Liver (tissue), 9 donors: Measurements from ENCODE around the gene MAPK11. TPM values are rescaled to one million over a fixed set of nuclear protein-coding genes. Genes with fewer than 3 reads are reported as not detected.
A peak's percentile ranks its signal among the peaks of the same experiment; 100 is the strongest.

Experiments
- DNase-seq: peaks from one replicate; pipeline ENCODE4 v3.0.0-alpha.2; 2017; ENCODE audit warnings: low spot score
- H3K27ac ChIP-seq, 2 donors: one replicate each; pipeline ENCODE4 v1.7.0; 2013; ENCODE audit warnings: inconsistent platforms in 2 of 2, low read length in 2 of 2, control low read depth in 1 of 2, low read depth in 1 of 2, mild to moderate bottlenecking in 1 of 2
- H3K27me3 ChIP-seq, 4 donors: one replicate each; pipeline versions ENCODE4 v1.6.1 to v1.7.0; 2013; ENCODE audit warnings: low read length in 3 of 4, inconsistent platforms in 1 of 4, mild to moderate bottlenecking in 1 of 4, moderate library complexity in 1 of 4; ENCODE audit not compliant: control insufficient read depth in 4 of 4, insufficient read depth in 4 of 4
- H3K36me3 ChIP-seq, 4 donors: one replicate each; pipeline versions ENCODE4 v1.6.1 to v1.7.0; 2013; ENCODE audit warnings: low read length in 3 of 4, mild to moderate bottlenecking in 3 of 4, low read depth in 1 of 4, moderate library complexity in 1 of 4; ENCODE audit not compliant: control insufficient read depth in 4 of 4, insufficient read depth in 3 of 4
- H3K4me1 ChIP-seq, 4 donors: one replicate each; pipeline versions ENCODE4 v1.6.1 to v1.7.0; 2013; ENCODE audit warnings: low read length in 3 of 4, mild to moderate bottlenecking in 3 of 4, moderate library complexity in 1 of 4; ENCODE audit not compliant: control insufficient read depth in 4 of 4, insufficient read depth in 4 of 4
- H3K4me3 ChIP-seq, 3 donors: one replicate each; pipeline versions ENCODE4 v1.6.1 to v1.7.0; 2013; ENCODE audit warnings: low read length in 3 of 3, control low read depth in 1 of 3, low read depth in 1 of 3, mild to moderate bottlenecking in 1 of 3
- H3K9ac ChIP-seq, 2 donors: one replicate each; pipeline ENCODE4 v1.7.0; 2013; ENCODE audit warnings: low read length in 2 of 2, mild to moderate bottlenecking in 2 of 2, moderate library complexity in 2 of 2, control low read depth in 1 of 2, low read depth in 1 of 2
- H3K9me3 ChIP-seq, 4 donors: one replicate each; pipeline versions ENCODE4 v1.6.1 to v1.7.0; 2013; ENCODE audit warnings: low read length in 3 of 4; ENCODE audit not compliant: control insufficient read depth in 4 of 4
- ATF3 ChIP-seq: IDR thresholded peaks from 2 replicates; pipeline ENCODE4 v1.6.1; 2016; ENCODE audit warnings: antibody characterized with exemption
- CTCF ChIP-seq: fragments of 150-350 bp; IDR thresholded peaks from 2 replicates; pipeline ENCODE4 v1.5.1; 2017; ENCODE audit warnings: improper control_type of control experiment, low read depth, low read length; ENCODE audit not compliant: missing input control
- EGR1 ChIP-seq, 2 donors: IDR thresholded peaks; 2 replicates each; pipeline ENCODE4 v1.6.1; 2016 to 2018; ENCODE audit warnings: antibody characterized with exemption in 2 of 2, low read depth in 2 of 2
- FOXA1 ChIP-seq: IDR thresholded peaks from 2 replicates; pipeline ENCODE4 v1.6.1; 2016; ENCODE audit warnings: antibody characterized with exemption
- FOXA2 ChIP-seq: IDR thresholded peaks from 2 replicates; pipeline ENCODE4 v1.6.1; 2016; ENCODE audit warnings: antibody characterized with exemption
- GABPA ChIP-seq, 2 donors: IDR thresholded peaks in 1 of 2; conservative IDR thresholded peaks in 1 of 2; 2 replicates each; pipeline ENCODE4 v1.6.1; 2016; ENCODE audit warnings: antibody characterized with exemption in 2 of 2, mild to moderate bottlenecking in 1 of 2, moderate library complexity in 1 of 2
- HNF4A ChIP-seq, 2 donors: conservative IDR thresholded peaks; 2 replicates each; pipeline ENCODE4 v1.6.1; 2016; ENCODE audit warnings: antibody characterized with exemption in 2 of 2, mild to moderate bottlenecking in 2 of 2
- HNF4G ChIP-seq: IDR thresholded peaks from 2 replicates; pipeline ENCODE4 v1.6.1; 2016; ENCODE audit warnings: antibody characterized with exemption
- JUND ChIP-seq, 2 donors: IDR thresholded peaks; 2 replicates each; pipeline ENCODE4 v1.6.1; 2016; ENCODE audit warnings: antibody characterized with exemption in 2 of 2
- MAX ChIP-seq: IDR thresholded peaks from 2 replicates; pipeline ENCODE4 v1.6.1; 2016; ENCODE audit warnings: antibody characterized with exemption
- NR2F2 ChIP-seq: IDR thresholded peaks from 2 replicates; pipeline ENCODE4 v1.6.1; 2016; ENCODE audit warnings: antibody characterized with exemption
- RAD21 ChIP-seq, 2 donors: IDR thresholded peaks; 2 replicates each; pipeline ENCODE4 v1.6.1; 2016; ENCODE audit warnings: antibody characterized with exemption in 2 of 2, mild to moderate bottlenecking in 2 of 2
- REST ChIP-seq: IDR thresholded peaks from 2 replicates; pipeline ENCODE4 v1.6.1; 2016; ENCODE audit warnings: antibody characterized with exemption, mild to moderate bottlenecking
- RXRA ChIP-seq, 2 donors: IDR thresholded peaks; 2 replicates each; pipeline ENCODE4 v1.6.1; 2017 to 2018; ENCODE audit warnings: antibody characterized with exemption in 2 of 2, mild to moderate bottlenecking in 1 of 2
- SP1 ChIP-seq: IDR thresholded peaks from 2 replicates; pipeline ENCODE4 v1.6.1; 2018; ENCODE audit warnings: antibody characterized with exemption, mild to moderate bottlenecking
- TAF1 ChIP-seq: conservative IDR thresholded peaks from 2 replicates; pipeline ENCODE4 v1.6.1; 2016; ENCODE audit warnings: antibody characterized with exemption, mild to moderate bottlenecking
- YY1 ChIP-seq: IDR thresholded peaks from 2 replicates; pipeline ENCODE4 v1.6.1; 2016; ENCODE audit warnings: antibody characterized with exemption, mild to moderate bottlenecking
- ZBTB33 ChIP-seq: IDR thresholded peaks from 2 replicates; pipeline ENCODE4 v1.6.1; 2016; ENCODE audit warnings: antibody characterized with exemption
- WGBS: extraction: QIAGEN DNeasy Blood & Tissue Kit; methylation state at CpG from one replicate; pipeline ENCODE4 v1.1.7; 2013; 5-methylcytosine and 5-hydroxymethylcytosine counted together
- polyA plus RNA-seq, 2 donors: library from polyadenylated mRNA; stranded (reverse) in 1 of 2; unstranded in 1 of 2; fragments of 200-250 nt in 1 of 2; fragments of >200 nt in 1 of 2; fragmentation: Nextera tagmentation in 1 of 2; extraction: Ambion mirVana in 1 of 2; gene quantifications; one replicate each; pipeline versions ENCODE4 v1.2.1 to v1.2.3, GENCODE V29; 2013 to 2015
- total RNA-seq, 2 donors: library from RNA; depleted of rRNA; stranded (reverse); fragments of >200 nt; gene quantifications; one replicate each; pipeline ENCODE4 v1.2.3, GENCODE V29; 2014
- donor health status: healthy.
- donor health status: healthy.
- donor health status: healthy.
- donor health status: healthy.
- donor health status: healthy.

The MAPK11 gene
- total RNA-seq (1 to 10 TPM in 1 of 2 donors, under 1 TPM in 1; 0.65 to 1.2 TPM), polyA plus RNA-seq (1 to 10 TPM in 1 of 2 donors, under 1 TPM in 1; 0.83 to 2.0 TPM)

GRCh38 chr22:50269970-50270665 lies at the start of gene MAPK11:
Gene MAPK11 (minus strand): TSS chr22:50270380. CDS start chr22:50270292, 88 bp downstream.
- DNase-seq: no peak
- Histone ChIP-seq H3K27ac (no peak within 1 kb of the TSS), H3K9me3 (no peaks in the 10 kb centered on the region), H3K36me3 (peaks cover 0 to 3% (median under 1%) of the 10 kb centered on the region in 4 donors), H3K4me3 (peak within 1 kb of the TSS in 2 of 3 donors; percentile 12 to 61), H3K9ac (no peak within 1 kb of the TSS), H3K4me1 (peaks cover 30 to 49% (median 33%) of the 10 kb centered on the region in 4 donors), H3K27me3 (no peaks in the 10 kb centered on the region)
- WGBS: 2% methylated on average over 92 of the region's 92 CpGs
- TF ChIP-seq HNF4G (no peak), SP1 (no peak), HNF4A (conservative IDR thresholded peaks at IDR 0.05) (no peak), FOXA2 (no peak), FOXA1 (no peak), TAF1 (no peak), YY1 (no peak), ATF3 (no peak), GABPA (IDR thresholded peaks at IDR 0.05 in 1 of 2, conservative IDR thresholded peaks at IDR 0.05 in 1 of 2) (no peak), JUND (IDR thresholded peaks at IDR 0.05) (no peak), NR2F2 (no peak), RAD21 (IDR thresholded peaks at IDR 0.05) (no peak), CTCF (no peak), ZBTB33 (no peak), MAX (no peak), RXRA (IDR thresholded peaks at IDR 0.05) (no peak), EGR1 (IDR thresholded peaks at IDR 0.05; ENCODE audit: low read depth in 2 of 2) (no peak), REST (no peak)
